Left ventricle myocardium inferior (tissue), 1 donor: ENCODE results near the gene SLC39A7. TPM values are rescaled to one million over a fixed set of nuclear protein-coding genes. Genes with fewer than 3 reads are reported as not detected.

ENCODE experiments used
- DNase-seq: peaks from one replicate; pipeline ENCODE4 v3.0.0-alpha.2; 2020
- H3K27ac ChIP-seq: fragments of 200-600 bp; replicated peaks from 2 replicates; pipeline ENCODE4 v1.8.0; 2021
- H3K27me3 ChIP-seq: fragments of 200-600 bp; 2 replicates; pipeline ENCODE4 v1.8.0; 2021; ENCODE audit warnings: low read depth
- H3K36me3 ChIP-seq: fragments of 200-600 bp; 2 replicates; pipeline ENCODE4 v1.8.0; 2021
- H3K4me1 ChIP-seq: fragments of 200-600 bp; 2 replicates; pipeline ENCODE4 v1.8.0; 2021
- H3K4me3 ChIP-seq: fragments of 200-600 bp; 2 replicates; pipeline ENCODE4 v1.8.0; 2021; ENCODE audit warnings: mild to moderate bottlenecking, moderate library complexity
- H3K9me3 ChIP-seq: fragments of 200-600 bp; replicated peaks from 2 replicates; pipeline ENCODE4 v1.8.0; 2021
- CTCF ChIP-seq: fragments of 200-600 bp; IDR thresholded peaks from 2 replicates; pipeline ENCODE4 v1.8.0; 2021; ENCODE audit warnings: antibody characterized with exemption, mild to moderate bottlenecking, borderline replicate concordance
- intact Hi-C: fragments of 100-400 bp; cut with micrococcal nuclease; formaldehyde crosslinking; loops from one replicate; pipeline ENCODE4 v1.11.0; 2022
- total RNA-seq: library from RNA; stranded (reverse); fragmentation: NEBNext Ultra II Directional; extraction: Animal tissue kit (Norgen Biotek cat#: 25700); gene quantifications from one replicate; pipeline ENCODE4 v1.2.1, GENCODE V29; 2021
- donor health status: DM: no; HTN: yes; CAD: no; lungs with severe emphysema.

Gene SLC39A7
- total RNA-seq, 1 donor from 2014 or later, result 50.5 TPM

GRCh38 chr6:33168284-33168601, 32.4 kb upstream of the SLC39A7 start:
- Histone ChIP-seq H3K27me3 (no peaks in the 10 kb centered on the region), H3K4me3 (no peak overlapping the region), H3K9me3 (no peaks in the 10 kb centered on the region), H3K4me1 (no peaks in the 10 kb centered on the region), H3K27ac (no peak overlapping the region), H3K36me3 (no peaks in the 10 kb centered on the region)
- DNase-seq, result no peak
- no peak for TF ChIP-seq CTCF
- intact Hi-C loops, result no loop called here

GRCh38 chr6:33168639-33169038, 32.0 kb upstream of the SLC39A7 start:
- TF ChIP-seq CTCF, result no peak
- no peaks in the 10 kb centered on the region for H3K4me1 ChIP-seq
- no peaks in the 10 kb centered on the region for H3K9me3 ChIP-seq
- intact Hi-C loops, result no loop called here
- no peaks in the 10 kb centered on the region for H3K27me3 ChIP-seq
- no peak overlapping the region for H3K4me3 ChIP-seq
- no peaks in the 10 kb centered on the region for H3K36me3 ChIP-seq
- no peak overlapping the region for H3K27ac ChIP-seq
- DNase-seq, result no peak

- TF ChIP-seq CTCF, result no peak
- no peak for DNase-seq
- no peak overlapping the region for H3K27ac ChIP-seq
- H3K4me3 ChIP-seq, result no peak overlapping the region
- H3K4me1 ChIP-seq, result no peaks in the 10 kb centered on the region
- intact Hi-C loops, result no loop called here
- no peaks in the 10 kb centered on the region for H3K36me3 ChIP-seq
- H3K27me3 ChIP-seq, result no peaks in the 10 kb centered on the region
- no peaks in the 10 kb centered on the region for H3K9me3 ChIP-seq
These were observed 31.1 kb upstream of the SLC39A7 start for GRCh38 chr6:33169291-33170175.

- no peak for DNase-seq
These were observed 30.3 kb upstream of the SLC39A7 start for GRCh38 chr6:33170176-33171015.

More at GRCh38 chr6:33170176-33171015, 30.3 kb upstream of the SLC39A7 start:
- H3K27ac ChIP-seq, result no peak overlapping the region
- H3K4me3 ChIP-seq, result no peak overlapping the region
- intact Hi-C loops, result no loop called here
- no peaks in the 10 kb centered on the region for H3K36me3 ChIP-seq
- H3K9me3 ChIP-seq, result no peaks in the 10 kb centered on the region
- TF ChIP-seq CTCF, result no peak
- no peaks in the 10 kb centered on the region for H3K27me3 ChIP-seq
- H3K4me1 ChIP-seq, result no peaks in the 10 kb centered on the region
